Activated CD4-positive, alpha-beta T cell treated with anti-CD3 and anti-CD28 coated beads, Interleukin-10, Interleukin-2, amounts not matched to agents 100 ng/mL and 50 ng/mL, durations not matched to agents 16 hours and 8 hours (primary cell): ENCODE measurements around the gene SELENOM.
"Not testable (repeated sequence)": the region's sequence is repeated elsewhere in the genome, so short reads cannot be mapped to it uniquely, and the experiment has no call there.

Experiments
- DNase-seq: peaks from one replicate; pipeline ENCODE4 v3.0.0-alpha.2; 2020

The SELENOM gene

DNA sequence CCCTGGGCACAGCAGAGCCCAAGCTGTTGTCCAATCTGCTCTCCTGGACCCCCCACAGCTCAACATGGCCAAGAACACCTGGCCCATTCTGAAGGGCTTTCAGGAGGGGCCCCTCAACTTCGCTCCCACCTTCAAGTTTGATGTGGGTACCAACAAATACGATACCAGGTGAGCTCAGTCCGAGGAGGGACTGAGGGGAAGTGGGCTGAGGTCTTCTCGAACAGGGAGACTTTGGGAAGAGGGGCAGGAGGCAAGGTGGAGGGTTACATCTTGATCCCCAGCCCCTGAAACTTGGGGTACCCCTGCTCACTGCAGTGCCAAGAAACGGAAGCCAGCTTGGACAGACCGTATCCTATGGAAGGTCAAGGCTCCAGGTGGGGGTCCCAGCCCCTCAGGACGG, 20.8 kb upstream of the SELENOM start:
- no peak for DNase-seq

DNA sequence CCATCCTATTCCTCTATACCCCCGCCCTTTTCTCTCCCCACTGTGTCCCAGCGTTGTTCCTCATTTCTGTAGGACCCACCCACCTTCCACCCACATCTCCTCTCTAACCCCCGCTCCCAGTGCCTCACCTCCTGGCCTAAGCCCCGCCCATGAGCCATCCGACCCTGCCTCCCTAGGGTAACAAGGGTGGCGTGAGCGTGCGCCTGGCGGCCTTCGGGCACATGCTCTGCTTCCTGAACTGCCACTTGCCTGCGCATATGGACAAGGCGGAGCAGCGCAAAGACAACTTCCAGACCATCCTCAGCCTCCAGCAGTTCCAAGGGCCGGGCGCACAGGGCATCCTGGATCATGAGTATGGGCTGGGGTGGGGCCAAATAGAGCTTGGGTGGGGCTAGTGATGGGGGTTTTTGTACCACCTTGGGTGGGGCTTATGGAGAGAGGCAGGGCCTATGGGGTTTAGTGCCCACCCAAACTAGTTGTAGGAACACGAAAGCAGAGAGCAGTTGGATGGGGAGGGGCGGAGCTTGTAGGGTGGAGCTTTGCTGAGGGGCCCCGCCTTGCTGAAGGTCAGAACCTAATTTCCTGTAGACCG, 19.9 kb upstream of the SELENOM start:
- DNase-seq = no peak

DNA sequence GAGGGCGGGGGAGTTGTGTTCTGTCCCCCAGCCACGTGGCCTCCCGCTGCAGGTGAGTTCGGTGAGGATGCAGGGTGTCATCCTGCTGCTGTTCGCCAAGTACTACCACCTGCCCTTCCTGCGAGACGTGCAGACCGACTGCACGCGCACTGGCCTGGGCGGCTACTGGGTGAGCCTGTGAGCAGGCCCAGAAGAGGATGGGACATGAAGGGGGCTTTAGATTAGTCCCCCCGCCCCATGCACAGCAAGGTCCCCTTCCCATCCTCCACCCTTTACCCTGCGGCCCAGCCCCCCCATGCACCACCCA, 19.5 kb upstream of the SELENOM start:
- DNase-seq = no peak

DNA sequence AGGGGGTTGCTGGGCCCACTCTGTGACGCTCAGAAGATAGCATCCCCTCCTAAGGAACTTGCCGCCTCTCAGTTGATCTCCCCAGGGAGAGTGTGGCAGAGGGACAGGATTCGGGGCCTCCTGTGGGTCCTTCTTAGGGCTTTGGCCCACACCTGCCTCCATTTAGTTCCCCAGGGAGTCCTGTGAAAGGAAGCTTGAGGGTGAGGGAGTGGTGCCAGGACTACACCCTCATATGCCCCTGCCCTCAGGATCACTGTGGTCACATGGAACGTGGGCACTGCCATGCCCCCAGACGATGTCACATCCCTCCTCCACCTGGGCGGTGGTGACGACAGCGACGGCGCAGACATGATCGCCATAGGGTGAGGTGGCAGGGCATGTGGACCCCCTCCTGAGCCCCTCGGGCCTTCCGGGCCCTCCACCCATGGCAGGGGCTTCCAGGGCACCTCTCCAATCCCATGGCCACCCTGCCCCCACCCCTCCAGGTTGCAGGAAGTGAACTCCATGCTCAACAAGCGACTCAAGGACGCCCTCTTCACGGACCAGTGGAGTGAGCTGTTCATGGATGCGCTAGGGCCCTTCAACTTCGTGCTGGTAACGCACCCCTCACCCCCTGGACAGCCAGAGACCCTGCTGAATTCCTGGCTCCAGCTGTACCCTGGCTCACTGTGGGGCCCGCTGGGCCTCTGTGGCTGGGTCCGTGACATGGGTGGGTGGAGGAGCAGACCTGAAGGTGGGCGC, 18.9 kb upstream of the SELENOM start:
- no peak for DNase-seq

DNA sequence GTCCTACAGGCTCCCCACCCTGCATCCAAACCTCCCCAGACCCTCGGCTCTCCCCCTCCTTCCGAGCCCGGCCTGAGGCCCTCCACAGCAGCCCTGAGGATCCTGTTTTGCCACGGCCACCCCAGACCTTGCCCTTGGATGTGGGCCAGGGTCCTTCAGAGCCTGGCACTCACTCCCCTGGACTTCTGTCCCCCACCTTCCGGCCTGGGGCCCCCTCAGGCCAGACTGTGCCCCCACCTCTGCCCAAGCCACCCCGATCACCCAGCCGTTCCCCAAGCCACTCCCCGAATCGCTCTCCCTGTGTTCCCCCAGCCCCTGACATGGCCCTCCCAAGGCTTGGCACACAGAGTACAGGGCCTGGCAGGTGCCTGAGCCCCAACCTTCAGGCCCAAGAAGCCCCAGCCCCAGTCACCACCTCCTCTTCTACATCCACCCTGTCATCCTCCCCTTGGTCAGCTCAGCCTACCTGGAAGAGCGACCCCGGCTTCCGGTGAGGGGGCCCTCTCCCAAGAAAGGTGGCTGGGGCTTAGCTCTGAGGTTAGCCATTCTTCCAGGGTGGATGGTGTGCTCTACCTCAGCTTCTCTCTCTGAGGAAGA, 18.3 kb upstream of the SELENOM start:
- DNase-seq = no peak

DNA sequence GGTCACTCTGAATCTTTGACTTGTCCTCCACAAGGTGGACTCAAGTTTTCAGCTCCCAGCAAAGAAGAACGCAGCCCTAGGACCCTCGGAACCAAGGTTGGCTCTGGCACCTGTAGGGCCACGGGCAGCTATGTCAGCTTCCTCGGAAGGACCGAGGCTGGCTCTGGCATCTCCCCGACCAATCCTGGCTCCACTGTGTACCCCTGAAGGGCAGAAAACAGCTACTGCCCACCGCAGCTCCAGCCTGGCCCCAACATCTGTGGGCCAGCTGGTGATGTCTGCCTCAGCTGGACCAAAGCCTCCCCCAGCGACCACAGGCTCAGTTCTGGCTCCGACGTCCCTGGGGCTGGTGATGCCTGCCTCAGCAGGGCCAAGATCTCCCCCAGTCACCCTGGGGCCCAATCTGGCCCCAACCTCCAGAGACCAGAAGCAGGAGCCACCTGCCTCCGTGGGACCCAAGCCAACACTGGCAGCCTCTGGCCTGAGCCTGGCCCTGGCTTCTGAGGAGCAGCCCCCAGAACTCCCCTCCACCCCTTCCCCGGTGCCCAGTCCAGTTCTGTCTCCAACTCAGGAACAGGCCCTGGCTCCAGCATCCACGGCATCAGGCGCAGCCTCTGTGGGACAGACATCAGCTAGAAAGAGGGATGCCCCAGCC, 17.6 kb upstream of the SELENOM start:
- DNase-seq = no peak

DNA sequence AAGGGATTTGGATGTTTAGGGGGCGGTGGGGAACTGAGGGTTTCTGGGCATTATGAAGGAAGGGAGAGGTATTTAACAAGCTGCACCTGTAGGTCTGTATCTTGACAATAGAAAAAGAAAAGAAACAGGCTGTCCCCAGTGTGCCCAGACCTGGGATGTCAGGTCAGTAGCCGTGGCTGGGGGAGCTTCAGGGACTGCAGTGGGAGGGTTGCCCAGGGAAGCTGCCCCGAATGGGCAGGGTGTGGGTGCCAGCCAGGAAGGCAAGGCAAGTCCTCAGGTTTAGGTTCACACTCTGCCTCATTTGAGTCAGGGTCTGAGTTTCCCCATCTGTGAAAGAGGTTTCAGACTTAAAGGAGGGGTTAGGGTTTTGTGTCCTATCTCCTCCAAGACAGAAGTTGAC, 16.9 kb upstream of the SELENOM start:
- DNase-seq = no peak

DNA sequence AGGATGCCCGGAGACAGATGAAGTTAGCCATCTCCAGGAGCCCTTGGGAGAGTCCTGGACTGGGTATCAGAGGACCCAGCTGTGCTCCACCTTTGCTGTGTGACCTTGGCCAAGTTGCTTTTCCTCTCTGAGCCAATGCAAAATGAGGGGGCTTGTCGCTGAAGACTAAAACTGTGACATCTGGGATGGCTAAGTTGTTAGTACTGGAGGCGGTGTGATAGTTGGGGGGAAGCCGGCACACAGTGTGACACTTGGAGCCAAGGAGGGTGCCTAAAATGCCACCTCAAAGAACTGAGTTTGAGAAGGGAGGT, 15.9 kb upstream of the SELENOM start:
- no peak for DNase-seq

DNA sequence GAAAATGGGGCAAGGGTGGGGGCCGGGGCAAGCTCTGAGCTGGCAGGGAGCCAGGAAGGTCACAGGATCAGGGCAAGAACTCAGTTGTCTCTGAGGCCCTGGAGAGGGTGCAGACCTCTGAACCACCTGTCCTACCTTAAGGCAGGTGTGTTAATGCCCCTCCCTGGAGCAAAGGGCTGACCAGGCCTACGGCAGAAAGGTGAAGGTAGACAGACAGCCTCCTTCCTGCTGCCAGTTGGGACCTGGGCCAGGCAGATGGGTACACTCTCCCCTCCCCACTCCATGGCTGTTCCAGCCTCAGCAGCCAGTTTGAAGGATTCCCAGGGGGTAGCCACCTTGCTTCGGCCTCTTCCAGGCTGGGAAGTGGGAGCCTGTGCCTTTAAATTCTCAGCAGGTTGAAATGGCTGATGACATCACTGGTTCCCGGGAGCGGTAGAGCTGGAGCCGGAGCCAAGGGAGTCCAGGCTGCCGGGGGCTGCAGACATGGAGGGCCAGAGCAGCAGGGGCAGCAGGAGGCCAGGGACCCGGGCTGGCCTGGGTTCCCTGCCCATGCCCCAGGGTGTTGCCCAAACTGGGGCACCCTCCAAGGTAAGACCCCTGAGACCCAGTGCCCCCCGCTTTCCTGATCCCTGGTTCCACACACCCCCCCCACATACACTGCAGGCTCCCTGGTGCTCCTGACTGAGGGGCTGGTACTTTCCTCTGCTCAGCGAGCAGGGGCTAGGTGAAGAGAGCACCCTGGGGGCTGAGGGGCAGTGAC, 15.3 kb upstream of the SELENOM start, which contains the start of gene INPP5J:
Gene INPP5J, plus strand, starts transcription at position 435 of the 760 bp plus-strand sequence. Its CDS starts 49 bp downstream, at position 484.
- no peak for DNase-seq

DNA sequence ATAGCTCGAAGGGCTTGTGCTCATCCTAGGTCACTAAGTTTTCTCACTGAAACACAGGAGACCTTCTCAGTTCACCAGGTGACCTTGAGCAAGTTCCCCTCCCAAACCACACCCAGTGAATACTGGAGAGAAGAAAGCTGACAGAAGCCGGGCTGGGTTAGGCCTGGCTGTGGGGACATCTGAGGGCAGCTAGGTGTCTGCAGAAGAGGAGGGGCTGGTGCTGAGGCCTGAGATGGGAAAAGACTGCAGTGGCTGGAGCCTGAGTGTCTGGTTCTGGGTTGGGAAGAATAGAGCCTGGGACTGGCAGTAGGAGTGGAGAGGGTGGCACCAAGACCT, 14.8 kb upstream of the SELENOM start:
- no peak for DNase-seq

DNA sequence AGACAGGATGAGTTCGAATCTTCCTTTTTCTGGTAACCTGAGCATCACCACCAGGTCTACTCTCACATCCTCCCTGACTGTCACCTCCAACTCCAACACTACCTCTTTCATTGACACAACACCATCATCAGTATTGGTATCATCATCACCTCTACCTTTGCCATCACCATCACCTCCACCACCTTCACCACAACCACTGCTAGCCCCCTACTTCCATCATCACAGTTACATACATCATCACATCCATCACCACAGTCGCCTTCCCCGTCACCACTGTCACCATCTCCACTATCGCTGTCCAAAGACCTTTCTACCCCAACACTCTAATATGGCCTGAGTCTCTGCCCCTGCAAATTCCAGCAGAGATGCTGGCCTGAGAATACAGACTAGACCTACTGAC, 14.0 kb upstream of the SELENOM start:
- no peak for DNase-seq

DNA sequence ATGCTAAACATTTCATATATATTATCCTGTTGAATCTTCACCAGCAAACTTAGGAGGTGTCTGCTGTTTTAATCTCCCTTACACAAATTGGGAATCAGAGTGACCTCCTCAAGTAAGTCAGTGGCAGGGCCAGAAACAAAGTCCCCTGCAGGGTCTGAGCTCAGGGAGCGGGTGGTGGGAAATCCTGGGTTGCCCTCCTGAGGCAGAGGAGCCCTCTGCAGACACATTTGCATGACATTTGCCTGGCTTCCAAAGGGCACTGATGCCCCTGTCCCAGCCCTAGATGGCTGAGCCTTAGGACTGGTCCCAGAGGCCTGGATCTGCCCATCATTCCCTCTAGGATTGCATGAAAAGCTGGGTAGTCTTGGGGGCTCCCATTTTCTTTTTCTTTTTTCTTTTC, 13.3 kb upstream of the SELENOM start:
- DNase-seq = no peak

DNA sequence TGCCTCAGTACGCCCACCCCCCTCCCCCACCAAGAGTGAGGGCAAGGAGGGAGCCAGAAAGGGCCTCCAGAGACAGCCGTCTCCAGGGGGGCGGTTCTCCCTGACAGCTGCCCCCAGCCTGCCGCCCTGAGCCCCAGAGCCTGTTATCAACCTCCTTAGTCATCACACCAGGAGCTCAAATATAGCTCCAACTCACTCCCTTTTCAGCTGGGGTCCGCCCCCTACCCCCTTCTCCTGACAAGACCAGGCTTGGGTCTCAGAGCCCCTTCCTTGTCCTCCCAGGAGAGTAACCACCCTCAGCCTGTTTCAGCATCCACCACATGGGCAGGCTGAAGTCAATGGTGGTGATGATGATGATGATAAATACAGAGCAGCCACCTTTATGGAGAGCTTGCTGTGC, 12.9 kb upstream of the SELENOM start:
- no peak for DNase-seq

DNA sequence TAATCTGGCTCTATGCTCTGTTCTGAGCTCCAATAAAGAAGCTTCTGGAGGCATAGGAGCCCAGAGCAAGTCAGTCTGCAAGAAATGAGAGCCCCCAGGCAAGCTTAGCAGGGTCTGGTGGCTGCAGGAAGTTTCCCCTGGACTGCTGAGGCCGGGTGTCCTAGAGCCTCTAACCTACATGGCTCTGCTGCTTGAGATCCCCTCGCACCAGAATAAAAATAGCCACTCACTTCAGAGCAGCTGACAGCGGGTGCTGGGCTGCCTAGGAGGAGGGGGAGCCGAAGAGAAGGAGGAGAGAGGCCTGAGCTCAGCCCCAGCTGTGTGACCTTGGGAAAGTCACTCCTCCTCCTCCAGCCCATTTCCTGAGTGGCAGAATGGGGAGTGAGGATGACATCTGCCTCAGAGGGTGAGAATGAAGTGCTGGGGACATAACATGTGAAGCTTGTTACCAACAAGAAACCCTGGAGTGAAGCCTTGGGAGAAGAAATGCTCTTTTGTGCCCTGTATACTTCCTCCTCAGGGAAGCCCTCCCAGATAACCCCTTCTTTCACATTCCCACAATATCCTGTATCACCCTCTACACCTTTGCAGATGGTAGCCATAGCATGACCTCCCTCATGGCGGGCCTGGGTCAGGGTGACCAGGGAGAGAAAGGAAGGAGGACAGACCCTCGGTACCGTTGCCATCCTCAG, 11.8 kb upstream of the SELENOM start:
- no peak for DNase-seq

DNA sequence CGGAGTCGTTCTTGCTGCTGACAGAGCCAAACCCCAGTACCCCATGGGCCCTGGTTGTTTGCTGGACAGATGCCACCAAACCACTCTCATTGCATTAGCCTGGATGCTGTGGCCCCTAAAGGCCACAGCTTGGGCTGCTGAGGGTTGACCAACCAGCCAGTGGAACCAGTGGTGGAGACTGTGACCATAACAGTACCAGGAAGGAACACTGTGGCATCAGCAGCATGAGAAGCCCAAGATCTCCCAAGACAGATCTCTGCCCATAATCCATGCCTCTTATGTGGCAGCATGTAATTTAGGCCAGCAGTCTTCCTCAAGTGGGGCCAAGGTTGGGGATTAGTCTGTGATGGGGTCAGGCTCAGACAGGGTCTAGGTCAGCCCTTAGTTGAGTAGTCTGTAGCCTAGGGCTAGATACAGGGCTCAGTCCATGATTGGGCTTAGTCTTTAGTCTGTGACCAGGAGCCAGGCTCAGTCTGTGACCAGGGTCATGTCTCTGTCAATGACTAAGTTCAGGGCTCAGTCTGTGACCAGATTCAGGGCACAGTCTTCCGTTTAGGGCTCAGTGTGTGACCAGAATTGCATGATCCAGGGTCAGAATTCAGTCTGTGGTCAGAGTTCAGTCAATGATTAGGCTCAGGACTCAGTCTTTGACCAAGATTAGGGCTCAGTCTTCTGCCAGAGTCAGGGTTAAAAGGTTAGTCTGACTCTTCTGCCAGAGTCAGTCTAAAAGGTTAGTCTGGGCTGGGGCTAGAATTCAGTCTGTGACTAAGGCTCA, 10.9 kb upstream of the SELENOM start:
- DNase-seq = no peak

DNA sequence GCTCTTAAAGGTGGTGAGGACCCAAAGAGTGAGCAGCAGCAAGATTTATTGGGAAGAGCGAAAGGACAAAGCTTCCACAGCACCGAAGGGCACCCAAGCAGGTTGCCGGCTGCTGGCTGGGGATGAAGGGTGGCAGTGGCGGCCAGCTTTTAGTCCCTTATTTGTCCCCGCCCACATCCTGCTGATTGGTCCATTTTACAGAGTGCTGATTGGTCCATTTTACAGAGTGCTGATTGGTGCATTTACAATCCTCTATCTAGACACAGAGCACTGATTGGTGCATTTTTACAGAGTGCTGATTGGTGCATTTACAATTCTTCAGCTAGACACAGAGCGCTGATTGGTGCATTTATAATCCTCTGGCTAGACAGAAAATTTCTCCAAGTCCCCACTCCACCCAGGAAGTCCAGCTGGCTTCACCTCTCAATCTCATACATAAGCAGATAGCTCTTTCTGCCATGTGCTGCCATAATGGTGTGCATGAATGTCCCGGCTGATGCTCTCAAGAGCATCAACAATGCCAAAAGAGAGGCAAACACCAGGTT, 5.3 kb upstream of the SELENOM start:
- not testable (repeated sequence) for DNase-seq

DNA sequence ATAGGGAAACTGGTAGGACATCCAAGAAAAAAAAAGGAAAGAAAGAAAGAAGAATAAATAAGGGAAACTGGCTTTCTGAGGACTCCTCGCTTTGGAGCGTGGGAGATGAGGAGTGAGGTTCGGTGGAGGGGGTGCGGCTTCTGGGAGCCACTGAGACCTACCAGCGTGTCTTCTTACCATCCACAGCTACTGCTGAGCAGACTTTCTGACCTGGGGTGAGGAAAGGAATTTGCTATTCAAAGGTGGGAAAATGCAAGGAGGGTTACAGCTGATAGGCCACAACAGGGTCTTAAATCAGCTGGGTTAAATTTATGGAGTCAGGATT, 488 bp upstream of the SELENOM start:
- no peak for DNase-seq

DNA sequence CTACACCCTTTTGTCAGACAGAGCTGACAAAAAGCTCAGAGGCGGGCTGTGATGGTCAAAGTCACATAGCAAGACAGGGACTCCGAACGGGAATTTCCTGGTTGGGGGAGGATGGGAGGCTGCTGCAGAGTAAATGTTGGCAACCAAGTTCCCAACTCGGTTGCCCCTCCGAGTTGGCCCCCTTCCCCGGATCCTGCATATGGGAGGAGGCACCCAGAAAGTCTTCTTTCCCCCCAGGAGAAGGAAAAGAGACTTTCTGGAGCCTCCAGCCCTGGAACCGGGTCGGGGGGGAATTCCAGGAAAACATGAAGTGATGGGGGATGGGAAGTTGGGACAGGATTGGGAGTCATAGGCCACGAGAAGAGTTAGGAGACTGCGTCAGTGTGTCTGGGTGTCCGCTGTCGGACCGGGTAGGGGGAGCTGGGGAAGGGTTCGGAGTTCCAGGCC, 614 bp downstream of the SELENOM start:
- DNase-seq = no peak

DNA sequence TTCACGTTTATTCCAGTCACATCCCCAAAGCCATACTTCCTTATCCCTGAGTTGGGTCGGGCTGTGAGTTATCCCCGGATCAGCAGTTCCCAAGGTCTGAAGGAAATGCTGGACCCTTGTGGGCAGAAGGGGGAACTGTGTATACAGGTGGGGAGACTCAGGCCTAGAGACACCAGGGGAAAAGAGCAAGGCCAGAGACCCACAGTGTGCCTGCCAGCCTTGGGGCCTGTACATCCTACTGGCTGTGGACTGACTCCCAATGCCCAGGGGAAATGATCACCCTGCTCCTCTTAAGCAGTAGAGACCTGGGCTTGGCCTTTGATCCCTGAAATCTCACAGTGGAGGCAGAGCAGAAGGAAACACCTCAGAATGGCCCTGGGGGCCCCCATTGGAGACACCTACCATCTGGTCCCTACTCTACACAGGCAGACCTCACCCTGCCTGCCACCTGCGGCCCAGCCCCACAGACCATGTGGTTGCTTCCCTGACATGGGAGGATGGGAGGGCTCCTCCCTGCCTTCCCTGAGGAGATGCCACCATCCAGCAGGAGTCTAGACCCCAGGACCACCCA, 1.3 kb downstream of the SELENOM start:
- DNase-seq = no peak

DNA sequence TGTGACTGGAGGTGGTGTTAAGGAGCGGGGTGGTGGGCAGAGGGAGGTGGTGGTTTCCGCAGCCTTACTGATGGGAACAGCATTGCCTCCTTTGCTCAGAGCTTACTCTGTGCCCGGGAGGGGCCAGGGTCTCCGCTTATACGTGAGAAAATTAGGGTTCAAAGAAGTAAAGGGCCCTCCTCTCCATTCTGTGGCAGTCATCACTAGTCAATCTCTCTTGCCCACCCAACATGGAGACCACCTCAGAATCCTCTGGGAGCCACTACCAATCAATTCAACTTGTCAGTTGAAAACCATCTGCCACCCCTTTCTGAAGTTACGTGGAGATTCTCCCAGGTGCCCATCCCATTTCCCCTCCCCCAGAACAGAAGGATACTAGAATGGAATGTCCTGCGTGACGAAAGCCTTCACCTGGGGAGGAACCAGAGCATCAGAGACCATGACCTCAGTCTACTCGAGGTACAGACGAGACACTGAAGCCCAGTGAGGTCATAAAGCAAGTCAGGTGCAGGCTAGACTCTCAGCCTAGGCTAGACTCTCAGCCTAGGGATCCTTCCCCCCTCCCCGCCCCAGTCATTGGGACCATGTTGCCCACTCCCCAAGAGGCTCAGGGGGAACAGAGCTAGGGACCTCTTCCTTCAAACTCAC, 2.0 kb downstream of the SELENOM start:
- DNase-seq = no peak

DNA sequence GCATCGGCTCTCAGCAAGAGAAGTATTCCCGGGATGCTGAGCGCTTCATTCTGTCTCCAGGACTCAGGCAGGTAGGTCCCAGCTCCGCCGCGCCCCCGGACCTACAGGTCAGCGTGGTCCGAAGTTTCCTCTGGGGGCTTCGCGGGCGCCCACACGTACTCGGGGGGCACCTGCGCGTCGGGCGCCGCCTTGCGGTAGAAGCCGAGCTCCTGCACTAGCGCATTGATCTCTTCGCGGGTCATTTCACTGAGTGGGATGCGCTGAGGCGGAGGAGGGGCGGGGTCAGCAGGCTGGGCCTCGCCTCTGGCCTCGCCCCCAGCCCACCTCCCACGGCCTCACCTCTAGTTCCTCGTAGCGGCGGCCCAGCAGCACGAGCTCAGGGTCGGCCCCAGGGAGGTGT, 2.5 kb downstream of the SELENOM start:
- no peak for DNase-seq
